HCT116 (cell line): ENCODE results near the gene IGSF9. TPM values are rescaled to one million over a fixed set of nuclear protein-coding genes. Genes with fewer than 3 reads are reported as not detected.

ENCODE experiments used
- ATAC-seq: fragments of 200-7000 bp; cut with Tn5 transposase; 2 replicates; pipeline ENCODE4 v1.9.1; 2020; ENCODE audit warnings: mild to moderate bottlenecking, moderate library complexity
- BruUV-seq: library from RNA; stranded (reverse); fragments of 400-500 nt; replicated peaks from 2 replicates; lab custom pipeline; 2021; lab: Mats Ljungman, UMichigan
- CTCF ChIA-PET: fragments of 300-600 bp; sonication (Branson Sonifier 250); formaldehyde crosslinking; loops from one replicate; lab custom pipeline; 2021; ENCODE audit warnings: antibody characterized with exemption; lab: Charles Lee
- POLR2A ChIA-PET: fragments of 300-600, 350-600 bp; sonication (Branson Sonifier 250); formaldehyde crosslinking; loops from one replicate; lab custom pipeline; 2021; ENCODE audit warnings: antibody characterized with exemption; lab: Charles Lee
- RAD21 ChIA-PET, 2 experiments: fragments of 300-600 bp; sonication (Branson Sonifier 250); formaldehyde crosslinking; loops; one replicate each; lab custom pipeline; 2023; ENCODE audit warnings: low total read pairs in 2 of 2; ENCODE audit not compliant: uncharacterized antibody in 2 of 2, unreplicated experiment in 2 of 2, low non-redundant PET in 1 of 2; lab: Charles Lee
- DNase-seq: peaks from one replicate; pipeline ENCODE4 v3.0.0-alpha.2; 2010; ENCODE audit warnings: low read depth, low spot score
- H2AFZ ChIP-seq: fragments of 200-600 bp; shearing (Covaris generic), sonication (generic); 2 replicates; pipeline ENCODE4 v1.6.1; 2017; ENCODE audit warnings: low read depth, mixed run types, mixed read lengths, antibody characterized with exemption, low read length; ENCODE audit not compliant: poor library complexity, severe bottlenecking
- H3K27ac ChIP-seq: 2 replicates; pipeline ENCODE4 v1.5.1; 2012; ENCODE audit warnings: low read depth, low read length
- H3K27me3 ChIP-seq: fragments of 200-600 bp; sonication (generic); 2 replicates; pipeline ENCODE4 v1.6.1; 2016; ENCODE audit warnings: mixed run types, low read length, mixed read lengths; ENCODE audit not compliant: insufficient read depth
- H3K36me3 ChIP-seq, 2 experiments: fragments of 200-500 bp in 1 of 2; fragments of 200-600 bp in 1 of 2; sonication (Bioruptor generic) in 1 of 2; sonication (generic) in 1 of 2; 2 replicates each; pipeline versions ENCODE4 v1.5.1 to v1.6.1; 2014 to 2016; ENCODE audit warnings: low read length in 2 of 2, inconsistent platforms in 1 of 2, mixed read lengths in 1 of 2, mixed run types in 1 of 2; ENCODE audit not compliant: insufficient read depth in 2 of 2, control insufficient read depth in 1 of 2
- H3K4me1 ChIP-seq, 2 experiments: fragments of 200-600 bp in 1 of 2; sonication (generic) in 1 of 2; 2 replicates each; pipeline versions ENCODE4 v1.5.1 to v1.6.1; 2012 to 2017; ENCODE audit warnings: low read length in 2 of 2, inconsistent platforms in 1 of 2, mild to moderate bottlenecking in 1 of 2, mixed read lengths in 1 of 2, mixed run types in 1 of 2, moderate library complexity in 1 of 2; ENCODE audit not compliant: insufficient read depth in 2 of 2, control insufficient read depth in 1 of 2
- H3K4me2 ChIP-seq: fragments of 200-600 bp; sonication (generic); 2 replicates; pipeline ENCODE4 v1.6.1; 2017; ENCODE audit warnings: mixed run types, low read length, mixed read lengths
- H3K4me3 ChIP-seq, 2 experiments: fragments of 200-600 bp in 1 of 2; sonication (generic) in 1 of 2; replicated peaks in 1 of 2; 2 replicates each; pipeline ENCODE4 v1.5.1; 2011 to 2016; ENCODE audit warnings: low read length in 2 of 2, control low read depth in 1 of 2, low read depth in 1 of 2, mild to moderate bottlenecking in 1 of 2, mixed read lengths in 1 of 2, mixed run types in 1 of 2
- H3K79me2 ChIP-seq: fragments of 200-600 bp; sonication (generic); 2 replicates; pipeline ENCODE4 v1.6.1; 2017; ENCODE audit warnings: mild to moderate bottlenecking, mixed run types, low read length, moderate library complexity, mixed read lengths; ENCODE audit not compliant: insufficient read depth
- H3K9ac ChIP-seq: fragments of 200-600 bp; sonication (generic); 2 replicates; pipeline ENCODE4 v1.6.1; 2016; ENCODE audit warnings: low read length, mixed read lengths
- H3K9me2 ChIP-seq: fragments of 200-600 bp; sonication (generic), shearing (Covaris generic); 2 replicates; pipeline ENCODE4 v1.6.1; 2017; ENCODE audit warnings: mixed run types, mild to moderate bottlenecking, moderate library complexity; ENCODE audit not compliant: insufficient read depth
- H3K9me3 ChIP-seq, 2 experiments: fragments of 200-500 bp in 1 of 2; fragments of 200-600 bp in 1 of 2; sonication (Bioruptor generic) in 1 of 2; sonication (generic) in 1 of 2; 2 replicates each; pipeline ENCODE4 v1.6.1; 2014 to 2017; ENCODE audit warnings: low read length in 2 of 2, mixed read lengths in 2 of 2, inconsistent platforms in 1 of 2, low read depth in 1 of 2, mild to moderate bottlenecking in 1 of 2, mixed run types in 1 of 2, moderate library complexity in 1 of 2; ENCODE audit not compliant: control insufficient read depth in 1 of 2, insufficient read depth in 1 of 2
- H4K20me1 ChIP-seq: fragments of 200-600 bp; sonication (generic), shearing (Covaris generic); 2 replicates; pipeline ENCODE4 v1.6.1; 2017; ENCODE audit warnings: mixed run types, mild to moderate bottlenecking, moderate library complexity; ENCODE audit not compliant: insufficient read depth
- CEBPB ChIP-seq: IDR thresholded peaks from 2 replicates; pipeline ENCODE4 v1.6.1; 2012; ENCODE audit warnings: low read depth
- CTCF ChIP-seq, 3 experiments: fragments of 200-600 bp in 1 of 3; sonication (generic) in 1 of 3; IDR thresholded peaks in 2 of 3; conservative IDR thresholded peaks in 1 of 3; 2 replicates each; pipeline ENCODE4 v1.5.1; 2012 to 2017; ENCODE audit warnings: low read depth in 2 of 3, low read length in 2 of 3, antibody characterized with exemption in 1 of 3, borderline replicate concordance in 1 of 3, control low read depth in 1 of 3, mild to moderate bottlenecking in 1 of 3, mixed read lengths in 1 of 3, mixed run types in 1 of 3, moderate library complexity in 1 of 3; ENCODE audit not compliant: insufficient read depth in 1 of 3
- EGR1 ChIP-seq: IDR thresholded peaks from 2 replicates; pipeline ENCODE4 v1.6.1; 2012; ENCODE audit warnings: low read depth
- EZH2 ChIP-seq: fragments of 200-600 bp; sonication (generic); IDR thresholded peaks from 2 replicates; pipeline ENCODE4 v1.6.1; 2017; ENCODE audit warnings: antibody characterized with exemption, mixed run types
- EZH2phosphoT487 ChIP-seq: fragments of 200-600 bp; IDR thresholded peaks from 2 replicates; pipeline ENCODE4 v1.6.1; 2018; ENCODE audit warnings: antibody characterized with exemption, borderline replicate concordance
- POLR2AphosphoS5 ChIP-seq: IDR thresholded peaks from 2 replicates; pipeline ENCODE4 v1.6.1; 2011; ENCODE audit warnings: mild to moderate bottlenecking, low read depth, low read length, moderate library complexity
- SP1 ChIP-seq: IDR thresholded peaks from 2 replicates; pipeline ENCODE4 v1.6.1; 2012; ENCODE audit warnings: low read depth
- SRF ChIP-seq: IDR thresholded peaks from 2 replicates; pipeline ENCODE4 v1.6.1; 2012; ENCODE audit warnings: low read depth
- TCF7L2 ChIP-seq: IDR thresholded peaks from 2 replicates; pipeline ENCODE4 v1.7.0; 2011; ENCODE audit warnings: borderline replicate concordance, inconsistent platforms; ENCODE audit not compliant: insufficient read depth, insufficient read length; ENCODE audit errors: extremely low read depth
- YY1 ChIP-seq: IDR thresholded peaks from 2 replicates; pipeline ENCODE4 v1.6.1; 2011; ENCODE audit warnings: low read length, low read depth, moderate library complexity, mild to moderate bottlenecking; ENCODE audit not compliant: insufficient replicate concordance; ENCODE audit errors: extremely low read depth
- ZFX ChIP-seq: fragments of 450-650 bp; IDR thresholded peaks from 2 replicates; pipeline ENCODE4 v1.6.1; 2017
- intact Hi-C: fragments of 100-400 bp; cut with micrococcal nuclease; formaldehyde crosslinking; loops from 2 replicates; pipeline ENCODE4 v1.10.0; 2022
- total RNA-seq: library from RNA; stranded (reverse); gene quantifications from one replicate; pipeline ENCODE4 v1.2.1, GENCODE V29; 2021; ENCODE audit not compliant: unreplicated experiment
- TF ChIP-seq, protein P1 (sequence below): IDR thresholded peaks from 2 replicates; pipeline ENCODE4 v1.6.1; 2012

Gene IGSF9
- total RNA-seq, 1 experiment from 2014 or later = 10.3 TPM

GRCh38 chr1:159929155-159930051 lies 16.0 kb downstream of the IGSF9 start:
- H2AFZ ChIP-seq = no peak overlapping the region

More at GRCh38 chr1:159929155-159930051, 16.0 kb downstream of the IGSF9 start:
- H4K20me1 ChIP-seq = no peaks in the 10 kb centered on the region
- no peaks in the 10 kb centered on the region; a peak in 1 of 4 replicates for H3K36me3 ChIP-seq
- H3K4me1 ChIP-seq = peaks cover 5 to 20% of the 10 kb centered on the region in 2 experiments; a peak in 3 of 4 replicates
- no peak overlapping the region for H3K4me3 ChIP-seq
- H3K9me2 ChIP-seq = no peaks in the 10 kb centered on the region
- CTCF ChIA-PET = interaction anchor here (2.5 kb wide), 1 partner anchor 78 kb away, joined by 15 read pairs; no protein-coding TSS in a partner anchor
- DNase-seq = no peak
- intact Hi-C loops = no loop called here
- H3K27ac ChIP-seq = no peak overlapping the region
- BruUV-seq = no TSS peak
- peaks cover under 1% of the 10 kb centered on the region; the same call in 1 of the 2 replicates for H3K79me2 ChIP-seq
- no peaks in the 10 kb centered on the region for H3K27me3 ChIP-seq
- no peak overlapping the region for H3K4me2 ChIP-seq
- RAD21 ChIA-PET = no interaction called here
- POLR2A ChIA-PET = no interaction called here
- TF ChIP-seq ZFX (no peak), EZH2phosphoT487 (no peak), EZH2 (no peak), CEBPB (no peak), SP1 (no peak), TCF7L2 (no peak), YY1 (no peak), CTCF (IDR thresholded peaks at IDR 0.05 in 2 of 3, conservative IDR thresholded peaks at IDR 0.05 in 1 of 3; ENCODE audit: borderline replicate concordance in 1 of 3, insufficient read depth in 1 of 3, low read depth in 2 of 3, low read length in 2 of 3) (no peak), SRF (no peak), POLR2AphosphoS5 (no peak), EGR1 (no peak)
- TF ChIP-seq, protein P1, sequence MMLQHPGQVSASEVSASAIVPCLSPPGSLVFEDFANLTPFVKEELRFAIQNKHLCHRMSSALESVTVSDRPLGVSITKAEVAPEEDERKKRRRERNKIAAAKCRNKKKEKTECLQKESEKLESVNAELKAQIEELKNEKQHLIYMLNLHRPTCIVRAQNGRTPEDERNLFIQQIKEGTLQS = no peak
- H3K9me3 ChIP-seq = no peaks in the 10 kb centered on the region
- ATAC-seq = no peak
- no peak overlapping the region for H3K9ac ChIP-seq
